GM23248 (cell line): ENCODE data around the gene UST.

ENCODE experiments used
- EZH2 ChIP-seq: fragments of 200-600 bp; sonication (generic); IDR thresholded peaks from 2 replicates; pipeline ENCODE4 v1.6.1; 2018; ENCODE audit warnings: antibody characterized with exemption, mild to moderate bottlenecking; ENCODE audit not compliant: insufficient read depth, poor library complexity, severe bottlenecking
- EZH2phosphoT487 ChIP-seq: fragments of 200-600 bp; sonication (generic); IDR thresholded peaks from 2 replicates; pipeline ENCODE4 v1.6.1; 2018; ENCODE audit warnings: antibody characterized with exemption, moderate library complexity, mild to moderate bottlenecking, low read depth; ENCODE audit not compliant: insufficient read depth

- TF ChIP-seq EZH2 (no peak), EZH2phosphoT487 (no peak)
Observed at GRCh38 chr6:148954934-148955333, 208.1 kb downstream of the UST start.
